ENCODE measurements around the gene PCMTD2. TPM values are rescaled to one million over a fixed set of nuclear protein-coding genes. Genes with fewer than 3 reads are reported as not detected.

Gene PCMTD2
- total and polyA plus RNA-seq, 2 of the 13 experiments (the other 11 are each of a cell fraction or from before 2014, with no cell fraction given) = 47.0 to 76.9 TPM

- TF ChIP-seq DPF2 (CRISPR knock-in tag; IDR thresholded peaks at IDR 0.05; ENCODE audit: borderline replicate concordance, low read depth) = no peak
- TF ChIP-seq CHCHD3 (CRISPR knock-in tag; IDR thresholded peaks at IDR 0.05) = no peak
- no peak for TF ChIP-seq CBX5 (CRISPR knock-in tag; IDR thresholded peaks at IDR 0.05; ENCODE audit: borderline replicate concordance)
- TF ChIP-seq GATAD2A (CRISPR knock-in tag; IDR thresholded peaks at IDR 0.05) = peak; percentile 26; the same call in 1 of the 2 replicates
- peak; percentile 50; the same call in 1 of the 2 replicates for TF ChIP-seq HOXA3 (CRISPR knock-in tag; IDR thresholded peaks at IDR 0.05)
- TF ChIP-seq, protein P1, sequence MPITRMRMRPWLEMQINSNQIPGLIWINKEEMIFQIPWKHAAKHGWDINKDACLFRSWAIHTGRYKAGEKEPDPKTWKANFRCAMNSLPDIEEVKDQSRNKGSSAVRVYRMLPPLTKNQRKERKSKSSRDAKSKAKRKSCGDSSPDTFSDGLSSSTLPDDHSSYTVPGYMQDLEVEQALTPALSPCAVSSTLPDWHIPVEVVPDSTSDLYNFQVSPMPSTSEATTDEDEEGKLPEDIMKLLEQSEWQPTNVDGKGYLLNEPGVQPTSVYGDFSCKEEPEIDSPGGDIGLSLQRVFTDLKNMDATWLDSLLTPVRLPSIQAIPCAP (CRISPR knock-in tag; IDR thresholded peaks at IDR 0.05; ENCODE audit: low read depth) = no peak
- TF ChIP-seq ZBTB7B (CRISPR knock-in tag; IDR thresholded peaks at IDR 0.05) = 0 out of 2 replicates have a peak, but pooled peaks have one; percentile 37
- TF ChIP-seq HNF1B (CRISPR knock-in tag; IDR thresholded peaks at IDR 0.05) = peak; percentile 48; the same call in 1 of the 2 replicates
- TF ChIP-seq GATAD1 (CRISPR knock-in tag; IDR thresholded peaks at IDR 0.05) = no peak
- TF ChIP-seq FOXA1 (IDR thresholded peaks at IDR 0.05) = no peak
- TF ChIP-seq FOXA1 (CRISPR knock-in tag; IDR thresholded peaks at IDR 0.05) = no peak
- TF ChIP-seq SMYD3 (CRISPR knock-in tag; IDR thresholded peaks at IDR 0.05) = 0 out of 2 replicates have a peak, but pooled peaks have one; percentile 41
- peak; percentile 79 for TF ChIP-seq ZNF644 (CRISPR knock-in tag; IDR thresholded peaks at IDR 0.05; ENCODE audit: low read depth)
- TF ChIP-seq, protein P2, sequence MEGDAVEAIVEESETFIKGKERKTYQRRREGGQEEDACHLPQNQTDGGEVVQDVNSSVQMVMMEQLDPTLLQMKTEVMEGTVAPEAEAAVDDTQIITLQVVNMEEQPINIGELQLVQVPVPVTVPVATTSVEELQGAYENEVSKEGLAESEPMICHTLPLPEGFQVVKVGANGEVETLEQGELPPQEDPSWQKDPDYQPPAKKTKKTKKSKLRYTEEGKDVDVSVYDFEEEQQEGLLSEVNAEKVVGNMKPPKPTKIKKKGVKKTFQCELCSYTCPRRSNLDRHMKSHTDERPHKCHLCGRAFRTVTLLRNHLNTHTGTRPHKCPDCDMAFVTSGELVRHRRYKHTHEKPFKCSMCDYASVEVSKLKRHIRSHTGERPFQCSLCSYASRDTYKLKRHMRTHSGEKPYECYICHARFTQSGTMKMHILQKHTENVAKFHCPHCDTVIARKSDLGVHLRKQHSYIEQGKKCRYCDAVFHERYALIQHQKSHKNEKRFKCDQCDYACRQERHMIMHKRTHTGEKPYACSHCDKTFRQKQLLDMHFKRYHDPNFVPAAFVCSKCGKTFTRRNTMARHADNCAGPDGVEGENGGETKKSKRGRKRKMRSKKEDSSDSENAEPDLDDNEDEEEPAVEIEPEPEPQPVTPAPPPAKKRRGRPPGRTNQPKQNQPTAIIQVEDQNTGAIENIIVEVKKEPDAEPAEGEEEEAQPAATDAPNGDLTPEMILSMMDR (CRISPR knock-in tag; IDR thresholded peaks at IDR 0.05) = no peak
- no peak for TF ChIP-seq ELF4 (CRISPR knock-in tag; IDR thresholded peaks at IDR 0.05; ENCODE audit: borderline replicate concordance)
- TF ChIP-seq, protein P3, sequence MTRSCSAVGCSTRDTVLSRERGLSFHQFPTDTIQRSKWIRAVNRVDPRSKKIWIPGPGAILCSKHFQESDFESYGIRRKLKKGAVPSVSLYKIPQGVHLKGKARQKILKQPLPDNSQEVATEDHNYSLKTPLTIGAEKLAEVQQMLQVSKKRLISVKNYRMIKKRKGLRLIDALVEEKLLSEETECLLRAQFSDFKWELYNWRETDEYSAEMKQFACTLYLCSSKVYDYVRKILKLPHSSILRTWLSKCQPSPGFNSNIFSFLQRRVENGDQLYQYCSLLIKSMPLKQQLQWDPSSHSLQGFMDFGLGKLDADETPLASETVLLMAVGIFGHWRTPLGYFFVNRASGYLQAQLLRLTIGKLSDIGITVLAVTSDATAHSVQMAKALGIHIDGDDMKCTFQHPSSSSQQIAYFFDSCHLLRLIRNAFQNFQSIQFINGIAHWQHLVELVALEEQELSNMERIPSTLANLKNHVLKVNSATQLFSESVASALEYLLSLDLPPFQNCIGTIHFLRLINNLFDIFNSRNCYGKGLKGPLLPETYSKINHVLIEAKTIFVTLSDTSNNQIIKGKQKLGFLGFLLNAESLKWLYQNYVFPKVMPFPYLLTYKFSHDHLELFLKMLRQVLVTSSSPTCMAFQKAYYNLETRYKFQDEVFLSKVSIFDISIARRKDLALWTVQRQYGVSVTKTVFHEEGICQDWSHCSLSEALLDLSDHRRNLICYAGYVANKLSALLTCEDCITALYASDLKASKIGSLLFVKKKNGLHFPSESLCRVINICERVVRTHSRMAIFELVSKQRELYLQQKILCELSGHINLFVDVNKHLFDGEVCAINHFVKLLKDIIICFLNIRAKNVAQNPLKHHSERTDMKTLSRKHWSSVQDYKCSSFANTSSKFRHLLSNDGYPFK (CRISPR knock-in tag; IDR thresholded peaks at IDR 0.05; ENCODE audit: borderline replicate concordance) = no peak
- no peak for TF ChIP-seq SIX1 (CRISPR knock-in tag; IDR thresholded peaks at IDR 0.05; ENCODE audit: borderline replicate concordance)
- TF ChIP-seq MZF1 (CRISPR knock-in tag; IDR thresholded peaks at IDR 0.05; ENCODE audit: borderline replicate concordance) = no peak
Observed at GRCh38 chr20:64253443-64253842, 2.1 kb upstream of the PCMTD2 start (continued).
